T-helper 2 cell treated with Interferon-gamma antibody and Interleukin-4, amounts not matched to agents 100 ng/mL and 5 ng/mL, for 36 hours (primary cell): ENCODE data around the gene ARID3C. TPM values are rescaled to one million over a fixed set of nuclear protein-coding genes. Genes with fewer than 3 reads are reported as not detected.

Experiments used
- intact Hi-C: fragments of 100-400 bp; cut with micrococcal nuclease; formaldehyde crosslinking; loops from one replicate; pipeline ENCODE4 v1.15.1; 2023
- total RNA-seq: library from RNA; stranded (reverse); gene quantifications from 2 replicates; pipeline ENCODE4 v1.2.3, GENCODE V29; 2022

The ARID3C gene
- total RNA-seq, 1 donor from 2014 or later: 0.14 TPM

GRCh38 chr9:34653151-34654072 is 24.5 kb upstream of the ARID3C start:
- intact Hi-C loops: no loop called here

- intact Hi-C loops: no loop called here
Measured at GRCh38 chr9:34652602-34653000, 23.7 kb upstream of the ARID3C start.

DNA sequence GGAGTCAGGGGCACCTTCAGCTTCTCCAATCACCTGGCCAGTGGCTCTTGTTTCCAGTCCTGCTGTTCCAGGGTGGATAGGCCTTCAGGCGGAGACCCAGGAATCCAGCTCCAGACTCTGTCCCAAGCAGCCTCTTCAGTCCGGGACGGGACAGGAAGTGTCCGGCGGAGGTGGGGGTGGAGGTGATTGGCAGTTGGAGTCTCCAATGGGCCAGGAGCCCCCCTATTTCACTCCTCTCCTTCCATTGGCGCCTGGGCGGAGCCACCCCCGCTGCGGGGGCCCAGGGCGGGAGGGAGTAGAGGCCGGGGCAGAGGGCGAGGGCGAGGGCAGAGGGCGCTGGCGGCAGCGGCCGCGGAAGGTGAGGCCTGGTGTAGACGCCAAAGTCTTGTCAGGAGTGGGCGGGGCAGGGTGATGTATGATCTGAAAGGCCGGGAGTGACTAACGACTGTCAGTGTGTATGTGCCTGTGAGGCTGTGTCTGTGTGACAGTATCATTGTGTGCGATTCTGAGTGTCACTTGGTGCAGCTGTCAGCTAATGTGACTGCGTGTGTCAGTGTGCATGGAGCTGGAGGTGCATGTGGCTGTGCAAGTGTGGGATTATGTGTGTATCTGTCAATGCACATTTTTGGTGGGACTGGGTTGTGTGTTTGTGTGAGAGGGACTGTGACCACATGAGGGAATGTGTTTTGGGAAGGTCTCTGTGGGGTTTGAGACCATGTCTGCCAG is 23.2 kb upstream of the ARID3C start, which contains the start of gene IL11RA:
IL11RA (plus strand) TSS at position 310 of the 726 bp plus-strand sequence. CDS start 3,033 bp downstream, outside the sequence.
- intact Hi-C loops: no loop called here

- intact Hi-C loops: no loop called here
Measured at GRCh38 chr9:34651321-34651720, 22.5 kb upstream of the ARID3C start.

GRCh38 chr9:34650816-34651215 is 21.9 kb upstream of the ARID3C start:
- intact Hi-C loops: no loop called here

DNA sequence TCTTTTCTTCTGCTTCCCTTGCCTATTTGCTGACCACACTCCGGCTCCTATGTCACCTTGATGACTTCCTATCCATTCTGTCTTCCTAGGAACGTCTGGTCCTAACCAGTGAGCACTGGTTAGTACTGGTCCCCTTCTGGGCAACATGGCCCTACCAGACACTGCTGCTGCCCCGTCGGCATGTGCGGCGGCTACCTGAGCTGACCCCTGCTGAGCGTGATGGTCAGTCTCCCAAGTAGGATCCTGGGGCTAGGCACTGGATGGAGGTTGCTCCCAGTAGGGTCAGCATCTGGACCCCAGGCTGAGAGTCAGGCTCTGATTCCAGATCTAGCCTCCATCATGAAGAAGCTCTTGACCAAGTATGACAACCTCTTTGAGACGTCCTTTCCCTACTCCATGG is 19.8 kb upstream of the ARID3C start:
- intact Hi-C loops: no loop called here

DNA sequence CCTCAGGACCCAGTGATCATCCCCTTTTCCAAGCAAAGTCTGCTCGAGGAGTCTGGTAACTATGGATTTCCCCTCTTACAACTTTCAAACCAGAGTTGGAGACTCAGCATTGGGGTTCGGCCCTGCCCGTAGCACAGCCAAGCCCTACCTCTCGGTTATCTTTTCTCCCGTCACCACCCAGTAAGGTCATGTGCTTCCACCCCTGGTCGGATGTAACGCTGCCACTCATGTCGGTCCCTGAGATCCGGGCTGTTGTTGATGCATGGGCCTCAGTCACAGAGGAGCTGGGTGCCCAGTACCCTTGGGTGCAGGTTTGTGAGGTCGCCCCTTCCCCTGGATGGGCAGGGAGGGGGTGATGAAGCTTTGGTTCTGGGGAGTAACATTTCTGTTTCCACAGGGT is 18.8 kb upstream of the ARID3C start:
- intact Hi-C loops: loop anchor here (2.0 kb wide), 1 partner anchor 53 kb away; no protein-coding TSS in a partner anchor

- intact Hi-C loops: loop anchor here (2.0 kb wide), 1 partner anchor 54 kb away; no protein-coding TSS in a partner anchor
Measured at GRCh38 chr9:34647084-34647403, 18.2 kb upstream of the ARID3C start.

DNA sequence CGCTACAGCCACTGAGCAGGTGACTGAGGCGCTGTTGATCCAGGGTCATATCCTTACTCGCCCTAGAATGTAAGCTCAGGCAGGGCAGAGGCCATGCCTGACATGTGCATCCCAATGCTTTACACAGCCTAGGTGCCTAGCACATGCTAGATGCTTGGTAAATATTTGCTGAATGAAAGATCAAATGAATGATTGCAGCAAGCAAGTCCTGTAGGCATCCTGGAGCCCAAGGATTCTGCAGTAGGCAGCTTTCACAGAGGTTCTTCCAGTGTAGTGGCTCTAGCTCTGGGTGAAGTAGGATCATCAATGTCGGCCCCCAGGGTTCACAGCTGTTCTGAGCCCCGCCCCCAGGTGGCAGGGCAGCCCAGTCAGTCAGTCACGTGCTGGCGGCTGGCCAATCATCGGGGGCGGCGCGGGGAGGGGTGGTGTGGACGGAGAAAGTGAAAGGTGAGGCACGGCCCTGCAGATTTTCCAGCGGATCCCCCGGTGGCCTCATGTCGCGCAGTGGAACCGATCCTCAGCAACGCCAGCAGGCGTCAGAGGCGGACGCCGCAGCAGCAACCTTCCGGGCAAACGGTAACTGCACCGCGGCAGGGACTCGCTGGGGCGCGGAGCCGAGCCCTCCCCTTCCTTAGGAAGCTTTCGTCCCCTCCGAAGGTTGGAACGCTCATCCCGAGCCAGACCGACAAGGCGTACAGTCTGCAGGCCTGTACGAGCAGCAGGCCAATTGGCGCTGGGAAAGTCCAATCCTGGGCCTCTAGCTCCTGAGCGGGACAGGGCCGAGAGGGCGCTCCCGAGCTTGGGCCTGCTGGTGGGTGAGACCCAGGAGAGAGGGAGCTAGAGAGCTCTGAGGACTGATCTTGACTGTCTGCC is 17.6 kb upstream of the ARID3C start, which contains the start of gene GALT:
GALT (plus strand) TSS at position 465 of the 873 bp plus-strand sequence; CDS start at position 495, 30 bp downstream.
- intact Hi-C loops: loop anchor here (1.0 to 2.0 kb wide), 3 partner anchors 8 to 54 kb away; no protein-coding TSS in a partner anchor

DNA sequence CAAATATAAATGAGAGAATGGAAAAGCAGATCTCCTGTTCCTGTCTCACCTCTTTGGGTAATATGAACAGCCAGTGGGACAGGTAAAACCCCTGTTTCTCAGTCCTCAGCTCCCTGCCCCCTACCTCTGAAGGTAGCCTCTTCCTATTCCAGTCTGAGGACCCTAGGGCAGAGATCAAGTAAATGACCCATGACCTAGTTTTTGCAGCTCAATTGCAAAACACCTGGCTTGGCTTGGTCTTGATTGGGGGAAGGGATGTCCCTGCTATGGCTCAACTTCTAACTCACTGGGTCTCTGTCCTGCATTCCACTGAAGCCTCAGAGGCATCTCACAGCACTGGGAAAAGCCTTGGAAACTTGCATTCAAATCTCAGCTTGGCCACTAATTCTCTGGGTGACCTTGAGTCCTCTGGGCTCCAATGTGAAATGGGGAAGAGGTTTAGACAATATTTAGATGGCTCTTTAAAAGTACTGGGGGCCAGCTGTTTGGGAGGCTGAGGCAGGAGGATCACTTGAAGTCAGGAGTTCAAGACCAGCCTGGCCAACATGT is 16.0 kb upstream of the ARID3C start:
- intact Hi-C loops: no loop called here

DNA sequence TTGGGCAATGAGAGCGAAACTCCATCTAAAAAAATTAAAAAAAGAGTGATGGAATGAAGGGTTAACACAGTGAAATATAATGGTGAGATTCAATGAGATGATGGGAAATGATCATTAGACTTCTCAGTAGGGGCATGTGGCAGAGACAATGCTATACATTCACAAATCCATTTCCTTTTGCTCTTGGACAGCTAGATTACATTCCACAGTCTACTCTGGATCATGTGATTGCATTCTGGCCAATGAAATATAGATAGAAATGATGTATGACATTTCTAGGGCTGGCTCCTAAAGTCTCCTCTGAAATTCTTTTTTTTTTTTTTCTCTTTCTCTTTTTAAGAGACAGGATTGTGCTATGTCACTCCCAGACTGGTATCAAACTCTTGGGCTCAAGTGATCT is 13.8 kb upstream of the ARID3C start:
- intact Hi-C loops: no loop called here

DNA sequence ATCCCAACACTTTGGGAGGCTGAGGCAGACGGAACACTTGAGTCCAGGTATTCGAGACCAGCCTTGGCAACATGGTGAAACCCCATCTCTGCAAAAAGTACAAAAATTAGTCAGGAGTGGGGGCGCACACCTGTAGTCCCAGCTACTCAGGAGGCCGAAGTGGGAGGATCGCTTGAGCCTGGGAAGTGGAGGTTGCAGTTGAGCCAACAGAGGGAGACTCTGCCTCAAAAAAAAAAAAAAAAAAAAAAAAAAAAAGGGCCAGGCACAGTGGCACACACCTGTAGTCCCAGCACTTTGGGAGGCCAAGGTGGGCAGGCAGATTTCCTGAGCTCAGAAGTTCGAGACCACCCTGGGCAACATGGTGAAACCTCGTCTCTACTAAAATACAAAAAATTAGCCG is 10.5 kb upstream of the ARID3C start:
- intact Hi-C loops: loop anchor here (5.0 kb wide), 2 partner anchors 182 to 262 kb away; partner anchors contain the start of genes DNAI1, FAM219A and MYORG

DNA sequence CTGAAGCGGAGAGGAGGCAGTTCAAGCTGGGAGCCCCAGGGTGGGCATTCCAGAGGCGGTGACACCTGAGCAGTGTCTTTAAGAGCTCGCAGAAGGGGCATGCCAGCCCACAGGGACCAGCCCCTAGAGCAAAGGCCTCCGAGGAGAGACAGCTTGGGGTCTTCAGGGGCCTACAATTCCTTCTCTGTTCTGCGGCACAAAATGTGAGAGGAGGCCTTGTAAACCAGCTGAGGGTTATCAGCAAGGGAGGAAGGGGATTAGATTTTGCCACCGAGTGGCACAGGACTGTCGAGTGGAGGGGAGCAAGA is 9.2 kb upstream of the ARID3C start:
- intact Hi-C loops: loop anchor here (1.0 to 5.0 kb wide), 3 partner anchors 8 to 261 kb away; partner anchors contain the start of genes DNAI1, FAM219A, GALT and MYORG

DNA sequence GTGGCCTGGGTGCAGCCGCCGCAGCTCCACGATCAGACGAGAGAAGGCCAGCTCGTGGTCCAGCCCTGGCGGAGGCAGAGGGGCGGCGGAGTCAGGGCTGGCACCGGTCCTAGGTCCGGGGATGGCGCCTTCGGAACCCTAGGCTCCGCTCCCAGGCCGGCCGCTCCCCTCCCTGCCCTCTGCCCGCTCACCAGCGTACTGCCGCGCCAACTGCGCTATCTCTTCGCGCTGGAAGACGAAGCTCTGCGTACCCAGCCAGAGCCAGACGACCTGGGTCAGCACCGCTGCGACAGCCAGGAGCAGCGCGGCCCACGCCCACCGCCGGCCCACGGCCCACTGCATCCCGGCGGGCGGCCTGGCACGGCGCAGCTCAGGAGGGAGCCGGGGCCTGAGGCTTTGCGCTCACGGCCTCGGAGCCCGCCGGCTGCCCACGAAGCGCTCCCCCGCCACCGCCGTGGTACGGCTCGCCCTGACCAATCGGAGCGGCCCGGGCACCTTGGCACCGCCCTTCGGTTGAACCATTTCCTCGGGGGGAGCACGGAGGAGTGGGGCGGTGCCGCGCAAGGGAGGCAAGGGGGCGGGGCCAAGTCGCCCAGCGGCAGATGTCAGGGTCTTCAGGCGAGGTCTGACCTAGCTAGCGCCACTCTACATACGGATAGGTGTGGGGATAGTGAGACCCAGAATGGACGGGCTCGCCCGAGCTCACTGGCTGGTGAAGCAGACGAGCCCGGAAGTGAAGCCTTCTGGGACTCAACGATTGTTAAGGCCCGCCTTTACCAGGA is 8.7 kb upstream of the ARID3C start, which contains the start of gene SIGMAR1:
SIGMAR1 (minus strand) TSS at position 432 of the 782 bp plus-strand sequence; CDS start at position 342, 90 bp downstream.
- intact Hi-C loops: loop anchor here (1.0 to 5.0 kb wide), 4 partner anchors 9 to 260 kb away; partner anchors contain the start of genes DNAI1, FAM219A, GALT and MYORG

DNA sequence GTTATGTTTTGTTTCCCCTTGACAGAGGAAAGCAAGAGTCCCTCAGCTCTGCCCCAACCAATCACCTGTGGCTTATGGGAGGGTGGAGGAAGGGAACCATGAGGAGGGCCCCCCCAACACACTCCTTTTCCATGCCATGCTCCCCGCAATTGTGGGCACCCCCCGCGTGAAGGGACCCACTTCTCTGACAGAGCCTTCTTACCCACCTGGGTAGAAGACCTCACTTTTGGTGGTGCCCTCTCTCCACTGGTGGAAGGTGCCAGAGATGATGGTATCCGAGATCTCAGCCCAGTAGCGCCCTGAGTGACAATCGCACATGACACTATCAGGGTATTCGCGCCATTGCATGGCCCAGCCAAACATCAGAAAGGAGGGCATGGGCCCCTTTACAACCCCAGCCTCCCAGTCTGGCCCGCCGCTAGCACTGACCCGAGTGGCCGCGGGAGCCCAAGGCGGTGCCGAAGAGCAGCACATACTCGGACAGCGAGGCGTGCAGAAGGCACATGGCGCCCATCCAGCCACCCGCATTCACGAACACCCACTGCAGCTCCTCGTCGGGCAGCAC is 8.0 kb upstream of the ARID3C start:
- intact Hi-C loops: loop anchor here (1.0 to 5.0 kb wide), 3 partner anchors 28 to 260 kb away; partner anchors contain the start of genes DNAI1, FAM219A and MYORG

DNA sequence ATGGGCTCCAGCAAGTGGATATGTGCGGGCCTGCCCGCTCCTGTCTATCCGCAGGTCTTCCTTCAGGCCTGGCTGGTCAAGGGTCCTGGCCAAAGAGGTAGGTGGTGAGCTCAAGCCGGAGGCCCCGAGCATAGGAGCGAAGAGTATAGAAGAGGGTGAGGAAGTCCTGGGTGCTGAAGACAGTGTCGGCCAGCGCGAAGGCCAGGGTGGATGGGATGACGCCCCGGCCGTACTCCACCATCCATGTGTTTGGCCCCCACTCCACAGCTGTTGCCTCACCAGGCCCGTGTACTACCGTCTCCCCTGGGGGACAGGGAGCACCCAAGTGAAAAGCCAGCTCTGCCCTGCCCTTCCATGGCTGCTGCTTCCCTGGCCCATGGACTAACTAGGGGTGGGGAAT is 6.7 kb upstream of the ARID3C start:
- intact Hi-C loops: loop anchor here (2.0 to 5.0 kb wide), 3 partner anchors 67 to 258 kb away; partner anchors contain the start of genes DNAI1, FAM219A and MYORG

- intact Hi-C loops: loop anchor here (1.0 to 5.0 kb wide), 4 partner anchors 22 to 257 kb away; partner anchors contain the start of genes DNAI1, FAM219A, MYORG and RPP25L
Measured at GRCh38 chr9:34634551-34635248, 5.8 kb upstream of the ARID3C start.

- intact Hi-C loops: loop anchor here (1.0 to 2.0 kb wide), 2 partner anchors 22 to 69 kb away; partner anchors contain the start of gene RPP25L
Measured at GRCh38 chr9:34633851-34634550, 5.1 kb upstream of the ARID3C start.
